Measurements from ENCODE around the gene CACNB4.
"Not testable (repeated sequence)": the region's sequence is repeated elsewhere in the genome, so short reads cannot be mapped to it uniquely, and the experiment has no call there.

CACNB4 gene

DNA sequence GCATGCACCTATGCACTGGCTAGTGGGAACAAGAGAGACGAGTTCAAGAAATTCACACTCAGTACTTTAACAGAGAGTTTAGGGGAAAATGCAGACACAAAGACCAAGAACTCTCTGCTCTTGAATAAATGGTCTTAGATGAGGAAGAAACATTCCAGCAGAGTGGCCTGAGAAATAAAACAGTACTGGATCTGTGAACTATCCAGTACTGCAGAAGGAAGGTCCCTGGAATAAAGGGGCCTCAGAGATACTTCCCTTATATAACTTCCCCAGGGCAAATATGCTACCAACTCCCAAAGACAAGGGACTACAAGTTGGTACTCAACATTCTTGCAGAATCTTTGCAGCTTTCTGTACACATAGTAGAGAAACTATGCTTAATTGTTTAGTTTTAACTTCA, 199.7 kb downstream of the CACNB4 start:
- DNase-seq, result no peak

GRCh38 chr2:151891566-151892194, 207.2 kb downstream of the CACNB4 start:
- no peak for DNase-seq

DNA sequence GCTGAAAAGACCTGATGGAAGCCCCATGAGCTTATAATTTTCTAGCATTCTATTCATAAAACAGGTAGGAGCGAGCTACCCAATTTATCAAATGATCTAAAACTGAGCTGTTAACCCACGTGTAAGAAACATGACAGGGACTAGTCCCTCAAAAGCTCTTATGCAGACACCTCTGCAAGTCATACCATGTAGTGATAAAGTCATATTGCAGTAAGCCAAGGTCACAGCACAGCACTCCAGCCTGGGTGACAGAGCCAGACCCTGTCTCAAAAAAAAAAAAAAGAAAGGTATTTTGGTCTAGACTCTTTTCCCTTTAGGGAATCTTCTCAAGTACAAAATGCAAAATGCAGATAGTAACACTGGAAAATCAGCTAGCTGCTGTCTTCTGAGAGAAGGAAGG, 211.7 kb downstream of the CACNB4 start:
- no peak for DNase-seq

GRCh38 chr2:151886241-151886640, 212.6 kb downstream of the CACNB4 start:
- peak; percentile 22 for DNase-seq

- DNase-seq, result peak; percentile 31
These were observed 215.9 kb downstream of the CACNB4 start for GRCh38 chr2:151882786-151883445.

DNA sequence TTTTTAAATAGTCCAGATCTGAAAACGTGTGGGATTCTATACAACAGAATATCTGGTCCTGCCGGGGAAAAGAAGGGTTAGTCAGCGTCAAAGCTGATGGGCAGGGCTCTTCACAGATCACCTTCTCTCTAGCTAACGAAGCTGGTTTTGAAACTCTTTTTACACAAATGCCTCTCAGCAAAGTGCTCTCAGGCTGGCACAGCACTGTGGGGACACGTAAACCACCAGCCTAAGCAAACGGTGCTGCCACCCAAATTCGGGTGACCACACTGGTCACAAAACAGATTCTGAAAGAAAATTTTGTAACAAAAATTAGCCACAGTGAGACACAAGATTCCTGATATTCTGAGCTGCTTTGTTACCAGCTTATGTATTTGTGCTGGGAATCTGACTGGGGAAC, 217.5 kb downstream of the CACNB4 start:
- DNase-seq, result no peak

GRCh38 chr2:151880586-151880985, 218.3 kb downstream of the CACNB4 start:
- DNase-seq, result no peak

DNA sequence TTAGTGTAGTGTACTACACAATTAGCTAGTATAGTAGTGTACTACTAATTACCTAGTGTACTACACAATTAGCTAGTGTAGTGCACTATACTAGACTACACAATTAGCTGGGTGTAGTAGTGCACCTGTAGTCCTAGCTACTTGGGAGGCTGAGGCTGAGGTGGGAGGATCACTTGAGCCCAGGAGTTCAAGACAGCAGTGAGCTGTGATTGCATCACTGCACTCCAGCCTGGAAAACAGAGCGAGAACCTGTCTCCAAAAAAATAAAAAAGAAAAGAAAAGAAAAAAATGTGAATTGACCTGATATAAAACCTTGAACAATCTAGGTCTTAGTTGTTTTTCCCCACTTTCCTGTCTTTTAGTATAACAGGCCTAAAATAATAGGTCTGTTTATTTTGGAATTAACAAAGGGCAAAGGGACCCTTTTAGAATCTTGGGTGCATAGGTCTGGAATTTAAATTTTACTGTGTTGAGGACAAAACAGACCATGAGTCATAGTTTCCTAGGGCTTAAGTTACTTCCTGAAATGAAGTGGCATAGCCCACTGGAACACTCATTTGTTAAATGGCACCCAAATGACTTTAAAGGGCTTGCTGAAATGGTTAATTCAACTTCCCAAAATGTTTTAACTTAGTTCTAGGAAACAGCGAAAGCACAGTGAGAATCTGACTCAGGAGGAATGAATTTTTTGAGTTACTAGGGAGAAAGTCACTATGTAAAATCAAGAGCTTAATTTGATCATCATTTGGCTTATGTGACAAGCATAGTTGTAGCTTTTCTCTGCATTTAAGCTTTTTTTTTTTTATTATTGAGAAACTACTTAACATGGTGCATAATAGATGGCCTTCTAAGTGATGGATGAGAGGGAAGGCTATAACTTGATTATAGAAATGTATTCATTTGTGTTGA, 219.9 kb downstream of the CACNB4 start:
- DNase-seq, result no peak

DNA sequence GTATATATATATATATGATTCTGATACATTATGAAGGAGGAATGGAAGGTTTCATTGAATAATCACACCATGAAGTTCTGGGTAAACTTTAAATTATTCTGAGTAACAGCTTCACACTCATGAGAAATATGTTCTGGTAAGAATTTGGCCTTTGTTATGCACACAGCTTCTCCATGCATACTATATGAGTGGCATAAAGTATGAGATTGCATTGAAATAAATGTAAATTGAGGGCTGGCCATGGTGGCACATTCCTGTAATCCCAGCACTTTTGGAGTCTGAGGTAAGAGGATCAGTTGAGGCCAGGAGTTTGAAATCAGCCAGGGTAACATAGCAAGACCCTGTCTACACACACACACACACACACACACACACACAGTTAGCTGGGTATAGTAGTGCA, 220.6 kb downstream of the CACNB4 start:
- no peak for DNase-seq

DNA sequence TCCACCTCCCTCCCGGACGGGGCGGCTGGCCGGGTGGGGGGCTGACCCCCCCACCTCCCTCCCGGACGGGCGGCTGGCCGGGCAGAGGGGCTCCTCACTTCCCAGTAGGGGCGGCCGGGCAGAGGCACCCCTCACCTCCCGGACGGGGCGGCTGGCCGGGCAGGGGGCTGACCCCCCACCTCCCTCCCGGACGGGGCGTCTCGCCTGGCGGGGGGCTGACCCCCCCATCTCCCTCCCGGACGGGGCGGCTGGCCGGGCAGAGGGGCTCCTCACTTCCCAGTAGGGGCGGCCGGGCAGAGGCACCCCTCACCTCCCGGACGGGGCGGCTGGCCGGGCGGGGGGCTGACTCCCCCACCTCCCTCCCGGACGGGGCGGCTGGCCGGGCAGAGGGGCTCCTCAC, 223.2 kb downstream of the CACNB4 start:
- not testable (repeated sequence) for DNase-seq

DNA sequence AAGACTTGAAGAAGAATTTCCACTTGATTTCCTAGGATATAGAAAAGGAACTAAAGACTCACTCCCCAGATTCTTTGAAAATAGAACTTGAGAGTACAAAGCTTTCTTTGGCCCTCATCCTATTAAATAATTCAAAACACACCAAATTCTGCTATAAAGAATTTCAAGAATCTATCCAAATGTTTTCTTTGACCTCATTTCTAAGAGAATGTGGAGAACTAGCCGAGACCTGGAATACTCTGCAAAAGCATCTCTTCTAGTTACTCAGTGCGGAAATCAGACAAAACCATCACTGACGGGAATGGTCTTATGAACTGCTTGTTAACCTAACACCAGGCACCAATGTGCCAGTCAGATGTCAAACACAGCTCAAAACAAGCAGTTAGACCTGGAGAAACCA, 226.4 kb downstream of the CACNB4 start:
- no peak for DNase-seq

DNA sequence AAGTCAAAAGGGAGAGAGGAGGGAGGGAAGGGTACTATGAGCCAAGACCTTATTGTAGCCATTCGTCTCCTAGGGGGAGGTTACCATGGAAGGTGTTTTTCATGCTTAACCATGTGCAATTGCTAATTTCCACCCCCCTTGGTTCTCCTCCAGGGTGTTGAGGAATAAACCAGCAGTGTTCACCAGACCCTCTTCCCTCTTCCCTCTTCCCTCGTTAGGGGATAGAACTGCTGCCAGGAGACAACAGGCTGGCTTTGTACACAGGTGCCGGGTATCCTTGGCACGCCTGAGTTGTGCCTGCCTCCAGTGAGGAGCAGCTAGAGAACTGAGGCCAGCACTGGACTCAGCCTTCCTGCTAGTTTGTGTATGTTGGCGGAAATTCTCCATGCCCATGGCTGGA, 229.6 kb downstream of the CACNB4 start:
- no peak for DNase-seq

GRCh38 chr2:151862700-151863099, 236.1 kb downstream of the CACNB4 start:
- no peak for DNase-seq

DNA sequence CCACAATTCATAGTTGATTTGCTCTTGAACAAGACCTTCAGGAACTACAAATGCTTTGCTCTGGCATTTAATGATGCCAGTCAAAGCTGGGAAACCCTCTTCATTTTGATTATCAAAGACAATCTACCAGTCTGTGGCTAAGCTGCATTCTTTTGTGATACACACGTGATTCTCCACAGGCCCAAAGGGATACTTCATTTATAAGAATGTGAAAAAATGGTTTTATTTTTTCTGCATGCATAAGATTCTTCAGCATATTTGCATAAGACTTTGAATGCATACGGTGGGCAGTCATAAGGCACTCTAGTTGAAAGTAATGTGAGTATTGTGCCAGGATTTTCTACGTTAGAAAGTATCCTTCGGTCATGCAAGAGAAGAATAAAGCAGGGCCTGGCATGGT, 237.7 kb downstream of the CACNB4 start:
- DNase-seq, result no peak

DNA sequence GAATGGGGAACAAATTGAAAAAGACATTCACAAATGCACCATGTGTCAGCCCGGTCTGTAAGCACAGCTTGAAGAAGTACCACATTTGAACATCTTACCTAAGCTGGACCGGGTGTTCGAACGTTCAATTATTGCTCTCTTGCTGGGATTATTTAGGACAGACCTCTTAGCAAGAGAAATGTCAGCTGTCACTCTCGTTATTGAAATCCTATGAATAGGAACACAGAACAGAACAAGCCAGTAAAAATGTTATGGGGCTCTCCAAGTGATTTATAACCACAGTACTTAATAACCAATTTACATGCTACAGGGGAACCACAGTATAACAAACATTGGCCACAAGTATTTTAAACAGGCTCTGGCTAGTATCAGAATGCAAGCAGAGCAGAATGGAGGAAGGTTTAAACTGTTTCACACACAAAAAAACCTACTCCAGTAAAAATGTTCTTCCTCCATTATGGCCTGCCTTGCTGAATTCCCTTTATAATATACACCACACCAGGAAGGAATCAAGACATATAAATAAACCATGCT, 238.2 kb downstream of the CACNB4 start:
- DNase-seq, result no peak

DNA sequence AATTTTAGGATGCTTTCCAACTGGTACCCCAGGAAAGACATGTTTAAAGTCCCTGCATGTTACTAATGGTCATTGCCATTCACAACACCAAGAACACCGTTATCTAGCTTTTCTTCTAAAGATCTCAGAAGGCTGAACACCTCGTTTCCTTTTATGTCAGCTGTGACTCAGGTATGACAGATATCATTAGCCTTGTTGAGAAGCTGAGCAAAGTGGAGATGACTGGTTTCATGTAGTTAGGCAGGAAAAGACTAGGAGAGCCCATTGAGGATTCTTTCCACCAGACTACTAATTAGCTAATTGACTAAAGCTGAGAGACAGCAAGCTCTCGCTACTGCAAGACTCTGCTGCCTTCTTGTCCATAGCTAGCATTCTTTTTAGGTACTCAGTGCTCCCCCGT, 238.6 kb downstream of the CACNB4 start:
- no peak for DNase-seq

- no peak for DNase-seq
These were observed 241.2 kb downstream of the CACNB4 start for GRCh38 chr2:151857650-151858049.

DNA sequence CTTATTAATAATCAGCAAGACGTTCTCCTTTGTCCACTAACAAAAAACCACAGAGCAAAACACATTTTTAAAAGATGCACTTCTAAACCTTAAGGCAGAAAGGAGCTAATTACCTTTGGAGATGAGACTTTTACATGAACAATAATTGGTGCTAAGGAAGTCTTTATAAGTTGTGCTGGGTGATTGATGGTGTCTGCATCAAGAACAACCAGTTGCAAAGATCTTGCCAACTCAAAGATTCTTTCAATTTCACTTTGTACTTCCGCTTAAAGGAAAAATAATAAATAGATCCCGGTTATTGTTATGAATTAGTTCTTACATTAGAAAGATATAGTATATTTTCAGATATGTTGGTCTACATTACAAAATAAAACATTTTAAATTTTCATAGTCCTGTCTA, 243.7 kb downstream of the CACNB4 start:
- no peak for DNase-seq

DNA sequence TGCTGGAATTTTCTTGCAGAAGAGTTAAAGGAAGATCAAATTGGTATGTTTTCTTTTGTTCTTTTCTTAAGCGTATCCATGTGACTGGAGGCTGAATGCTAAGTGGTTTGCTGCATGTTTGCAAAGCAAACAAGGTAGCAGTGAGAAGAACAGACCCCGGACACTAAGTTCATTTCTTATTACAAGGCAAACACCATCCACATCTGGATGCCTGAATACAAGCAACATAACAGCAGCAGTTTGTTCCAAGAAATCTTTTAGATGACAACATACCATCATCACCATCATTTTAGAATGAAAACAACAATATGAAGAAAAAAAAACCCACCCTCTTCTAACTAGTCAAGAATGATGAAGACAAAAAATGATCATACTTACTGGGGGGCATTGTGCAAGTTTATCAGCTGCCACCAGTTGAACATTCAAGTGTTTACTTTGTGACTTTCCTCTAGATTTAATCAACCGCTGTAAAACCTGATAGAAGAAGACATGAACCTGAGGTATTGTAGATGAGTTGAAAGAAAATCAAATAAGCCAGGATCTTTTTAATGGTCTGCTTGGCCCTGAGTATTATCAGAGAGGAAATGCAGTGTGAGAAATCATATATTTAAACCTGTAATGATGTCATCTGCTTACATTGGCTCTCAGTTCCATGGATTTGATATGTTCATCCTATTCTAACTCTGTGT, 245.6 kb downstream of the CACNB4 start:
- no peak for DNase-seq

DNA sequence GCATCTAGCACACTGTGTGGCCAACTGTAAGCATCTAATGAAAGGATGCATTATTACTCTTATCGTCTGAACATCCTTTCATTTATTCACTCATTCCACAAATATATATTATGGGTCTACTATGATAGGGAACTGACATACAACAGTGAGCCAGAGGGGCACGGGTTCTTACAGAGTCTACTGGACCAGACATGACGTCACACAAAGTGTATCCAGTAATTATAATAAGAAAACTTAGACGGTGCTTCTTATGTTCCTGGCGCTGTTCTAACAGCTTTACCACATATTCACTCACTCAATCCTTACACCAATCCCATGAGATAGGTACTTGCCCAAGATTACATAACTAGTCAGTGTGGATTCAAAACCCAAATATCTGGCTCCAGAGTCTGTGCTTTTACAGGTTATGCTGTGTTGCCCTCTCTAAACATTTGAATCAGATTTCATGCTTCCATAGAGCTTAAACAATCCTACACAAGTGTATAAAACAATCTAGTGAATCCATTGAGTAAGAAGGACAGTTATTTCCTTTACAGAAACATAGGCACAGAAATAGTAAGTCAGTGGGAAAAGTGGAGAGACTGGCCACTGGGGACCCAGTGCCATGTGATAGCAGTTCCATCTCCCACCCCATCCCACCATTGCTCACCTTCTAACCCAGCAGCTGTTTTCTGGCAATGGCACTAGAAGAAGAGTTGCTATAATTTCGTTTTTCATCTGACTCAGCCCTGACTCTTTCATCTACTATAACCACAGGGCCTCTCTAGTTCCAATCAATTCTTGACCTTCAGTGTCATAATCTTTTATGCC, 246.4 kb downstream of the CACNB4 start:
- DNase-seq, result no peak

GRCh38 chr2:151851761-151852160, 247.1 kb downstream of the CACNB4 start:
- no peak for DNase-seq

DNA sequence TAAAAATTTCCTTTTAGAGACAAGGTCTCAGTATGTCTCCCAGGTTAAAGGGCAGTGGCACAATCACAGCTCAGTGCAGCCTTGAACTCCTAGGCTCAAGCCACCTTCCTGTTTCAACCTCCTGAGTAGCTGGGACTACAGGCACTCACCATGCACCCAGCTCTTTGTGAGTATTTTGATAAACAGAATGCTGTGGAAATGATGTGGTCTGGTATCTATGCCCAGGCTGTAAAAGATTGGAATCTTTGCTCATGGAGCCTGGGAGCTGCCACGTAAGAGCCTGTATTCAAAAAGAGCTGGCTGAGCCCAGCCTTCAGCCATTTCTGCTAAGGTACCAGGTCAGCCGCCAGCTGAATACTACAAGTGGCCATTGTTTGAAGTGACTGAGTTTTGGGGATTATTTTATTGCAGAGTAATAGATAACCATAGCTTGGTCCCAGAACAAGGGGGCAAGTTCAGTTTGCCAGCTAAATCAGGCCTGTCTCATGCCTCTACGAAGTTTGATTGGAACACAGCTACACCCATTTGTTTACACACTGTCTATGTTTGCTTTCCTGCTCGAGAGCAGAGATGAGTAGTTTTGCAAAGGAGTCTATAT, 249.3 kb downstream of the CACNB4 start:
- peak; percentile 42 for DNase-seq

Measured in NCI-H1092 treated with DMSO at 0.1 percent for 48 hours (cell line).